Mesothelial cell of epicardium (in vitro differentiated cells): ENCODE data around the gene TSEN54. TPM values are rescaled to one million over a fixed set of nuclear protein-coding genes. Genes with fewer than 3 reads are reported as not detected.

ENCODE experiments used
- DNase-seq, 2 experiments: peaks; one replicate each; pipeline ENCODE4 v3.0.0; 2021; ENCODE audit warnings: low spot score in 2 of 2; ENCODE audit not compliant: unreplicated experiment in 2 of 2
- H3K27ac Mint-ChIP-seq: 2 replicates; pipeline ENCODE4 v1.8.0; 2021; ENCODE audit warnings: mixed read lengths
- H3K27me3 Mint-ChIP-seq: 2 replicates; pipeline ENCODE4 v1.8.0; 2021; ENCODE audit warnings: low read depth, mixed read lengths
- H3K36me3 Mint-ChIP-seq: 2 replicates; pipeline ENCODE4 v1.8.0; 2021; ENCODE audit warnings: mixed read lengths
- H3K4me1 Mint-ChIP-seq: 2 replicates; pipeline ENCODE4 v1.8.0; 2021; ENCODE audit warnings: mixed read lengths
- H3K4me3 Mint-ChIP-seq: 2 replicates; pipeline ENCODE4 v1.8.0; 2021; ENCODE audit warnings: mild to moderate bottlenecking, moderate library complexity, mixed read lengths
- H3K9me3 Mint-ChIP-seq: 2 replicates; pipeline ENCODE4 v1.8.0; 2021; ENCODE audit warnings: mixed read lengths
- total RNA-seq: library from RNA; stranded (reverse); gene quantifications from 3 replicates; pipeline ENCODE4 v1.2.1, GENCODE V29; 2021
- TF ChIP-seq, protein P1 (sequence below): fragments of 200-600 bp; sonication (generic); IDR thresholded peaks from one replicate; pipeline ENCODE4 v1.5.0; 2021; ENCODE audit warnings: antibody characterized with exemption; ENCODE audit not compliant: unreplicated experiment

Gene TSEN54
- total RNA-seq, 1 donor from 2014 or later, result 31.8 TPM

DNA sequence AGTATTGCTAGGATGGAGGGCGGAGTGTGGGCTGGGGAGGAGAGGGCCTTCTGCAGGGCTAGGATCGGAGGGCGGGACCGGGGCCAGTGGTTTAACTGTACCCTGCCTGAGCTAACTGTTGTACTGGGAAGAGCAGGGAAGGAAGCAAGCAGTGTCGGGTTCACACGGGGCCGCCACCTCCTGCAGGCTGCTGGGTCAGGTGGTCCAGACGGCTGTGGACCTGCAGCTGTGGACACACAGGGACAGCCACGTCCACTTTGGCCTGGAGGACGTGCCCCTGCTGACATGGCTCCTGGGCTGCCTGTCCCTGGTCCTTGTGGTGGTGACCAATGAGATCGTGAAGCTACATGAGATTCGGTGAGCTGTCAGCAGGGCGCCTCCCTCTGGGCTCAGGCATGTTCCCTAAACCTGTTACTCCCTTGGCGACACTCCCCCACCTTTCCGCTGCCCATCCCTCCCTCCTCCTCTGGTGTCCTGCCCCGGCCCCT is 17.6 kb upstream of the TSEN54 start:
- Mint-ChIP-seq H3K9me3 (no peaks in the 10 kb centered on the region), H3K27ac (peak overlapping the region; percentile 30), H3K27me3 (no peaks in the 10 kb centered on the region), H3K4me3 (no peak overlapping the region), H3K36me3 (peaks cover 5% of the 10 kb centered on the region), H3K4me1 (peaks cover 8% of the 10 kb centered on the region)
- DNase-seq, result no peak
- TF ChIP-seq, protein P1, sequence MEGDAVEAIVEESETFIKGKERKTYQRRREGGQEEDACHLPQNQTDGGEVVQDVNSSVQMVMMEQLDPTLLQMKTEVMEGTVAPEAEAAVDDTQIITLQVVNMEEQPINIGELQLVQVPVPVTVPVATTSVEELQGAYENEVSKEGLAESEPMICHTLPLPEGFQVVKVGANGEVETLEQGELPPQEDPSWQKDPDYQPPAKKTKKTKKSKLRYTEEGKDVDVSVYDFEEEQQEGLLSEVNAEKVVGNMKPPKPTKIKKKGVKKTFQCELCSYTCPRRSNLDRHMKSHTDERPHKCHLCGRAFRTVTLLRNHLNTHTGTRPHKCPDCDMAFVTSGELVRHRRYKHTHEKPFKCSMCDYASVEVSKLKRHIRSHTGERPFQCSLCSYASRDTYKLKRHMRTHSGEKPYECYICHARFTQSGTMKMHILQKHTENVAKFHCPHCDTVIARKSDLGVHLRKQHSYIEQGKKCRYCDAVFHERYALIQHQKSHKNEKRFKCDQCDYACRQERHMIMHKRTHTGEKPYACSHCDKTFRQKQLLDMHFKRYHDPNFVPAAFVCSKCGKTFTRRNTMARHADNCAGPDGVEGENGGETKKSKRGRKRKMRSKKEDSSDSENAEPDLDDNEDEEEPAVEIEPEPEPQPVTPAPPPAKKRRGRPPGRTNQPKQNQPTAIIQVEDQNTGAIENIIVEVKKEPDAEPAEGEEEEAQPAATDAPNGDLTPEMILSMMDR, result no peak

DNA sequence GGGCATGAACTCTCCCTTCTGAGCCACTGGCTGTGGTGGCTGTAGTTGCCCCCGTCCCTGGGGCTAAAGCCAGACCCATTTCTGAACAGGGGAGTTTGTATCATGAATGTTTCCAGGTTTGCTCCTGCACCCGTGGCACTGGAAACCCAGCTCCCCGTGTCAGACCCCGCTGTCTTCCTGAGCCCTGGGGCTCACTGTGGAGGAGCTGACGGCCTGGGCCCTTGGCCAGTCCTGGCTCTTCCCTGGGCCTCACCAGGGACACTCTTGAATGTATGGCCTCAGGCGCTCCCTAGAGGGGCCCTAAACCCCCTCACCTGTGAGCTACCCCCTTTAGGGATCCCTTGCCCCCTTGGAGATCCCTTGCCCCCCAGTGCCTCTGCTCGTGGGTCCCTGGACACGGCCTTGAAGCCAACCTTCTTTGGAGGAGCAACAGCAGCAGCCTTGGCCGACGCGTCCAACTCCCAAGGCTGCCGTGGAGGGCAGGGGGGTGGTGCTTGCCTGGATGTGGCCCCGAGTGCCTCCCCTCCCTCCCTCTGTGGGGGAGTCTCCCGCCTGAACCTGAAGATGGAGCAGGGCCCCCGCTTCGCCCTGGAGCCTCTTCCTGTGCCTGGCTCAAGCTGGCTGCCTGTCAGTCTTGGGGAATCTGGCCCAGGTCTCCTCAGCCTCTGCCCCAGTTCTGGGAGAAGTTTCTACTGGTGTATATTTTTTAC is 16.9 kb upstream of the TSEN54 start:
- no peak overlapping the region for H3K4me3 Mint-ChIP-seq
- TF ChIP-seq, protein P1, result no peak
- H3K27ac Mint-ChIP-seq, result peak overlapping the region; percentile 56
- peaks cover 3% of the 10 kb centered on the region for H3K36me3 Mint-ChIP-seq
- no peak for DNase-seq
- no peaks in the 10 kb centered on the region for H3K27me3 Mint-ChIP-seq
- no peaks in the 10 kb centered on the region for H3K9me3 Mint-ChIP-seq
- peaks cover 8% of the 10 kb centered on the region for H3K4me1 Mint-ChIP-seq

DNA sequence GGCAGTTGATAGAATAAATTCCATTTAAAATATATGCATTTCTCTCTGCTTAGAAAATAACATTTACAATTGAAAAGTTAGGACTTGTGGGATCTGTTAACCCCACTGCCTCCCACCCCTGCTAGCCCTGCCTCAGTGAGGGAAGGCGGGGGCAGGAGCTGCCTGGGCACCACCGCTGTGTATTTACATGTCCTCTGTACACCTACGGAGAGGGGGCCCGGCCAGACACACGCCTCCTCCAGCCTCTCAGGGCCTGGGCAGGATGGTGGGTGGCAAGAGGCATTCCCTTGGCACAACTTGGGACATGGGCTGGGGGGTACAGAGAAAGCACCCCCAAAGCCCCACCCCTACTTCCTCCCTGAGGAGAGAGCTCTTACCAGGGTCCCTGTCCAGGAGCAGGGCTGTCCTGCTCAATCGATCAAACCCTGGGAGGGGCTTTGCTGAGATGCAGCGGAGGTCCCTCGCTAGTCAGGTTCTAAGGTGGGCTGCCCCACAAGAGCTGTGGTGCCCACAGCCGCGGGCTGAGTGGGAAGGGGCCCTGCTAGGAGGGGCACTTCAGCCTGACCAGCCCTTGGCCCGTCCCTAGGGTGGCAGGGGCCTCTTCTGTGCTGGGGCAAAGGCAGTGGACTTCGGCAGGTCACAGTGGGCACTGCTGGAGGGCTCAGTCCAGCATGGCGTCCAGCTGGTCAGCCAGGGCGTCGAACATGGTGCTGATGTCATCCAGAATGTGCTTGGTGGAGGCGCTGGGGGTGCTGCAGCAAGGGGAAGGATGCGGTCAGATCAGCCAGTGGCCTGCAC is 15.7 kb upstream of the TSEN54 start:
- peak overlapping the region; percentile 25 for H3K27ac Mint-ChIP-seq
- no peaks in the 10 kb centered on the region for H3K27me3 Mint-ChIP-seq
- DNase-seq, result no peak
- peaks cover 8% of the 10 kb centered on the region for H3K4me1 Mint-ChIP-seq
- H3K9me3 Mint-ChIP-seq, result no peaks in the 10 kb centered on the region
- TF ChIP-seq, protein P1, result no peak
- H3K36me3 Mint-ChIP-seq, result peaks cover 6% of the 10 kb centered on the region
- no peak overlapping the region for H3K4me3 Mint-ChIP-seq

DNA sequence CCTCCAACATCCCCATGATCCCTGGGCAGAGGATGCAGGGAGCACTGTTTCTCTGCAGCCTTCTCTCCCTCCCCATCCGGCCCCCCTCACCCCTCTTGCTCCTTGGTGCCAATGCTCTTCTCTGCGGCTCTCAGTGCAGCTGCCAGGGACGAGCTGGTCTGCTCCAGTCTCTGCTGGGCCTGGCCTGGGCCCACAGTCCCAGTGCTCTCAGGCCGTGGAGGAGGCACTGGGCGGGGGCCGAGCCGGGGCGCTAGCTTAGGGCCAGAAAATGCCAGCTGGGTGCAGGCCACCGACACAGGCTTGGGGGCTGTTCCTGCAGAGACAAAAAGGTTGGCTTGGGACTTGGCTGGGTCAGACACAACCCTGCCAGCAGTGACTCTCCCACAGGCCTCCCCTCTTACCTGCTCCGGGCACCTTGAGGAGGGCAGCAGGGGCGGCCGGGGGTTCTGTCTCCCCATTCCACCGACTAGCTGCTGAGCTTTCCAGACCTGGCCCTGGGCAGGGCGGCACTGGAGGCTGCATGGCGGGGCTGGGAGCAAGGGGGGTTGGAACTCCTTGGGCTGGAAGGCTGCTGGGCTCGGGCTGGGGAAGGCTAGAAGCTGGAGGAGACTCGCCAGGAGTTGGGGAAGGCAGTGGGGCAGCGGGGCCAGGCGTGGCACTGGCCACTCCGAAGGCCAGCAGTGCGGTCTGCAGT is 14.8 kb upstream of the TSEN54 start:
- Mint-ChIP-seq H3K27me3 (no peaks in the 10 kb centered on the region), H3K27ac (no peak overlapping the region), H3K9me3 (no peaks in the 10 kb centered on the region), H3K4me3 (no peak overlapping the region), H3K4me1 (peaks cover 8% of the 10 kb centered on the region), H3K36me3 (peaks cover 10% of the 10 kb centered on the region)
- DNase-seq, result no peak
- TF ChIP-seq, protein P1, result no peak

DNA sequence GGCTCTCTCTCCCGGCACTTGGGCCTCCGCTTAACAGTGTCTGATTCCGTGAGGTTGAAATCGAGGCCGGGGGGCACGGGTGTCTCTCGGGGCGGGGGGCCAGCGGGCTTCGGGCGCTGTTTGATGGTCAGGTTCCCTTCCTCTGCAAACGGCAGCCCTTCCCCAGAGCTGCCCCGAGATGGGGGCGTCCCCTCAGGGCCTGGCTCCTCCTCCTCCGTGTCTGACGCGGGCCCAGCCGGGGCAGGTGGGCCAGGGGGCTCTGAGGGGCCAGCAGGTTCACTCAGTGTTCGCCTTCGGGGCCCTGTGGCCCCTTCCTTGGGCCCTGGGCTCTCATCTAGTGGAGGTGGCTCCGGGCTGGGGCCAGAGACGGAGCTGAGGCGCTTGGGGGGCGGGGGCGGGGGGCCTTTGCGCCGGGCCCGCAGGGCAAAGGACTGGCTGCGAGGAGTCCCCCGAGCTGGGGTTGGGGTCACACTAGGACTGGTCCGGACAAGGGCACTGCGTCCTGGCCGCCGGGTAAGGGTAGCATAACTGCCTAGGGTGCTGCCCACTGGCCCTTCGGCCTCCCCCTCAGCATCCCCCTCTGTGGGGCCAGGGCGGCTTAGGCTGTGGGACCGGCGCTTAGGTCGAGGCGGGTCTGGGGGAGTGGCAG is 14.1 kb upstream of the TSEN54 start:
- H3K36me3 Mint-ChIP-seq, result peaks cover 10% of the 10 kb centered on the region
- no peaks in the 10 kb centered on the region for H3K9me3 Mint-ChIP-seq
- H3K27me3 Mint-ChIP-seq, result no peaks in the 10 kb centered on the region
- no peak overlapping the region for H3K27ac Mint-ChIP-seq
- no peak overlapping the region for H3K4me3 Mint-ChIP-seq
- no peak for DNase-seq
- TF ChIP-seq, protein P1, result no peak
- H3K4me1 Mint-ChIP-seq, result peaks cover 8% of the 10 kb centered on the region
